SU-DHL-6 (cell line): ENCODE measurements around the gene CDK11B.
"Not testable (repeated sequence)": the region's sequence is repeated elsewhere in the genome, so short reads cannot be mapped to it uniquely, and the experiment has no call there.

Experiments used
- EZH2phosphoT487 ChIP-seq: fragments of 200-600 bp; sonication (generic), shearing (Covaris generic); conservative IDR thresholded peaks from 2 replicates; pipeline ENCODE4 v1.6.1; 2018; ENCODE audit warnings: mild to moderate bottlenecking, antibody characterized with exemption, low read length, moderate library complexity, mixed read lengths
- TF ChIP-seq, protein P1 (sequence below): fragments of 200-600 bp; sonication (generic); IDR thresholded peaks from one replicate; pipeline ENCODE4 v1.5.1; 2017; ENCODE audit warnings: antibody characterized with exemption, mild to moderate bottlenecking, low read length, moderate library complexity; ENCODE audit not compliant: insufficient read depth, poor library complexity, severe bottlenecking

DNA sequence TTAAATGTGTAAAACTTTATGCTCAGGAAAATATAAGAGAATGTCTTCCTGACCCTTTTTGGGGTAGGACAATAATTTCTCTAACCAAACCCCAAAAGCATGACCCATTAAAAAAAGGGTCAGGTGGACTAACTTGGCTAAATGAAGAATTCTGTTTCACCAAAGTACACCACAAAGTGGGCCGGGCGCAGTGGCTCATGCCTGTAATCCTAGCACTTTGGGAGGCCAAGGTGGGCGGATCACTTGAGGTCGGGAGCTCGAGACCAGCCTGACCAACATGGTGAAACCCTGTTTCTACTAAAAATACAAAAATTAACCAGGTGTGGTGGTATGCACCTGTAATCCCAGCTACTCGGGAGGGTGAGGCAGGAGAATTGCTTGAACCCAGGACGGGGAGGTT lies 30.7 kb upstream of the CDK11B start:
- TF ChIP-seq, protein P1, sequence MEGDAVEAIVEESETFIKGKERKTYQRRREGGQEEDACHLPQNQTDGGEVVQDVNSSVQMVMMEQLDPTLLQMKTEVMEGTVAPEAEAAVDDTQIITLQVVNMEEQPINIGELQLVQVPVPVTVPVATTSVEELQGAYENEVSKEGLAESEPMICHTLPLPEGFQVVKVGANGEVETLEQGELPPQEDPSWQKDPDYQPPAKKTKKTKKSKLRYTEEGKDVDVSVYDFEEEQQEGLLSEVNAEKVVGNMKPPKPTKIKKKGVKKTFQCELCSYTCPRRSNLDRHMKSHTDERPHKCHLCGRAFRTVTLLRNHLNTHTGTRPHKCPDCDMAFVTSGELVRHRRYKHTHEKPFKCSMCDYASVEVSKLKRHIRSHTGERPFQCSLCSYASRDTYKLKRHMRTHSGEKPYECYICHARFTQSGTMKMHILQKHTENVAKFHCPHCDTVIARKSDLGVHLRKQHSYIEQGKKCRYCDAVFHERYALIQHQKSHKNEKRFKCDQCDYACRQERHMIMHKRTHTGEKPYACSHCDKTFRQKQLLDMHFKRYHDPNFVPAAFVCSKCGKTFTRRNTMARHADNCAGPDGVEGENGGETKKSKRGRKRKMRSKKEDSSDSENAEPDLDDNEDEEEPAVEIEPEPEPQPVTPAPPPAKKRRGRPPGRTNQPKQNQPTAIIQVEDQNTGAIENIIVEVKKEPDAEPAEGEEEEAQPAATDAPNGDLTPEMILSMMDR: not testable (repeated sequence)
- not testable (repeated sequence) for TF ChIP-seq EZH2phosphoT487
